DMS 273 (cell line): ENCODE results near the gene ZC3H7A.
A peak's percentile ranks its signal among the peaks of the same experiment; 100 is the strongest.

Experiments used
- DNase-seq: peaks from one replicate; lab custom pipeline; 2025; ENCODE audit not compliant: unreplicated experiment; lab: John Stamatoyannopoulos, UW

ZC3H7A gene

GRCh38 chr16:11774065-11774626, 22.9 kb downstream of the ZC3H7A start:
- no peak for DNase-seq

- DNase-seq = no peak
Measured at GRCh38 chr16:11768849-11769248, 28.2 kb downstream of the ZC3H7A start.

DNA sequence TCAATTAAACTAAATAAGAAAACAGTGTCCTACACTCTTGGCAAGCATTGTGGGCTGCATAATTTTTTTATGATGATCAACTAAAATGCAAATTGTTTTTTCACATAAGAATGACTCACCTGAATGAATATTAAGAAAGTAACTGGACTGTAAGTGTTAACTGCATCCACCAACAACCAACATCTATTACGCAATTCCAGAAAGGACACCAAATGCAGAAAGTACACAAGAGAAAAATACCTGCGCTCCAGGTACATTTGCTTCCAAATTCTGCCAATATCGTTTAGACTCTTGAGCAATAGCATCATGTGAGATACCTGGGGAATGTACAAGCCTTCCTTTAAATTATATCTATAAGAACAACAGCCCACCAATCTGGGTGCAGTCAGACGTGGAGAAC, 34.6 kb downstream of the ZC3H7A start:
- no peak for DNase-seq

DNA sequence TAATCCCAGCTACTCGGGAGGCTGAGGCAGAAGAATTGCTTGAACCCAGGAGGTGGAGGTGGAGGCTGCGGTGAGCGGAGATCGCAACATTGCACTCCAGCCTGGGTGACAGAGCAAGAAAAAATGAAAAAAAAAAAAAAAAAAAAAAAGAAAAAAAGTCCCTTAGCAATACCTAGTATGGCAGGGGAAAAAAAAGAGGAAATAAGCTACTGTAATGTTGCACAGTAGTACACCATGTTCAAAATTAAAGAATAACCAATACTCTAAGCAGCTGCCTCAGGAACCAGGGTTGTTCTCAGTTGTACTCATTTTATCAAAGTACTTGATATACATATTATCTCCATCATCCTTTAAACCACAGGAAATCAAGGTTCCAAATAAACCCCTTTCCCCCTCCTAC, 37.1 kb downstream of the ZC3H7A start:
- DNase-seq = no peak

- peak; percentile 81 for DNase-seq
Measured at GRCh38 chr16:11759163-11759834, 37.8 kb downstream of the ZC3H7A start.

- no peak for DNase-seq
Measured at GRCh38 chr16:11757671-11758545, 39.1 kb downstream of the ZC3H7A start.

GRCh38 chr16:11756248-11756647, 40.8 kb downstream of the ZC3H7A start:
- no peak for DNase-seq

- no peak for DNase-seq
Measured at GRCh38 chr16:11755022-11755760, 41.9 kb downstream of the ZC3H7A start.

DNA sequence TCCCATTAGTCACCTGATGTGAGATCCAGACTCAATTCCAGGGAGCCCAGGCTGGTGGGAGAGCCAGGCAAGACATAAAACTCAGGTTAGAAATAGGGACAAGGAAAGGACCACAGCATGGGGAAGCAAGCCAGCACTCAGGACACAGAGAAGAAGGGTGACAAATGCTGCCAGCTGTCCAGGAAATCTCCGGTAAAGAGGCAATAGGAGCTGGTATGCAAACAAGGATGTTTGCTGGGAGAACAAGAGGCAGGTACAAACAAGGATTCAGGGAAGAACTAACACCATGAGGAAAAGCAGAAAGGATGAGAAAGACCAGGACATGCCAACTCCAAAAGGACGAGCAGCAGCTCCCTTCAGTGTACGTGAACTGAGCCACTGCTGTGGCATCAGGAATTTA, 44.2 kb downstream of the ZC3H7A start:
- DNase-seq = no peak

GRCh38 chr16:11750056-11750455, 47.0 kb downstream of the ZC3H7A start:
- DNase-seq = no peak

- peak; percentile 22 for DNase-seq
Measured at GRCh38 chr16:11748404-11749254, 48.4 kb downstream of the ZC3H7A start.

DNA sequence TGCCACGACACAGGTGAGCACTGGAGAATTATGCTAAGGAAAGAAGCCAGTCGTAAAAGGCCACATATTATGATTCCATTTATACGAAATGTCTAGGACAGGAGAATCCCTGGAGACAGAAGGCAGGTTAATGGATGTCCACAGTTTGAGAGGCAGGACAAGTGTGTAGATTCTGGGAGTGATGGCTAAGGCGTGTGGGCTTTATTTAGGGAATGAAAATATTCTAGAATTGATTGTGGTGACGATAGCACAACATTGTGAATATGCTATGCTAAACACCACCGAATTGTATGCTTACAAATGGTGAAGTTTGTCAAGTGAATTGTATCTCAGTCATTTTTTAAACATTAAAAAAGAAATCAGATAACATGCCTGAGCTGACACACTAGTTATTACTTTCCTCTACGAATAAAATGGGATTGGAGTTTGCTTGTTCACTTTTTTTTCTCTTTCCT, 49.1 kb downstream of the ZC3H7A start:
- no peak for DNase-seq

GRCh38 chr16:11744075-11744470, 53.0 kb downstream of the ZC3H7A start:
- peak; percentile 41 for DNase-seq

GRCh38 chr16:11743308-11744074, 53.6 kb downstream of the ZC3H7A start:
- peak; percentile 49 for DNase-seq

- peak; percentile 99 for DNase-seq
Measured at GRCh38 chr16:11742536-11743307, 54.3 kb downstream of the ZC3H7A start, which contains the start of gene TXNDC11. Gene TXNDC11, minus strand, starts transcription at chr16:11742857. Its CDS starts 127 bp downstream, at chr16:11742730.

- peak; percentile 65 for DNase-seq
Measured at GRCh38 chr16:11742093-11742535, 54.9 kb downstream of the ZC3H7A start.

GRCh38 chr16:11740567-11740966, 56.5 kb downstream of the ZC3H7A start:
- no peak for DNase-seq

GRCh38 chr16:11738742-11739544, 58.1 kb downstream of the ZC3H7A start:
- no peak for DNase-seq
